Endothelial cell of umbilical vein (primary cell): ENCODE results near the gene MLLT11. TPM values are rescaled to one million over a fixed set of nuclear protein-coding genes. Genes with fewer than 3 reads are reported as not detected.

Experiments used
- BruUV-seq: library from RNA; stranded (reverse); fragments of 400-500 nt; replicated peaks from 2 replicates; lab custom pipeline; 2021; lab: Mats Ljungman, UMichigan
- CTCF ChIA-PET: fragments of 300-600, 350-600 bp; sonication (Branson Sonifier 250); formaldehyde crosslinking; loops from one replicate; lab custom pipeline; 2021; ENCODE audit warnings: antibody characterized with exemption, inconsistent platforms; lab: Charles Lee
- POLR2A ChIA-PET: fragments of 300-600, 350-600 bp; sonication (Branson Sonifier 250); formaldehyde crosslinking; loops from one replicate; lab custom pipeline; 2021; ENCODE audit warnings: antibody characterized with exemption, inconsistent platforms; lab: Charles Lee
- DNase-seq: peaks from one replicate; pipeline ENCODE4 v3.0.0-alpha.2; 2011; ENCODE audit warnings: low read depth, low spot score
- FAIRE-seq: peaks from 2 replicates; lab custom pipeline; 2011; peaks lifted over from hg19 to GRCh38; lab: Jason Lieb, UNC
- H2AFZ ChIP-seq: 2 replicates; pipeline ENCODE4 v1.6.0; 2012; ENCODE audit warnings: low read depth, low read length, control low read depth, inconsistent platforms
- H3K27ac ChIP-seq: 2 replicates; pipeline ENCODE4 v1.5.1; 2011; ENCODE audit warnings: low read depth, mild to moderate bottlenecking, control low read depth, low read length, moderate library complexity; ENCODE audit not compliant: insufficient read depth
- H3K27me3 ChIP-seq, 2 experiments: 2 replicates each; pipeline versions ENCODE4 v1.6.0 to v1.6.1; 2011; ENCODE audit warnings: low read length in 2 of 2, mixed read lengths in 1 of 2; ENCODE audit not compliant: control insufficient read depth in 2 of 2, insufficient read depth in 2 of 2
- H3K36me3 ChIP-seq, 2 experiments: 2 replicates in 1 of 2; 3 replicates in 1 of 2; pipeline ENCODE4 v1.5.1; 2011; ENCODE audit warnings: low read length in 2 of 2, mild to moderate bottlenecking in 1 of 2, moderate library complexity in 1 of 2; ENCODE audit not compliant: control insufficient read depth in 2 of 2, insufficient read depth in 2 of 2; ENCODE audit errors: extremely low read depth in 1 of 2
- H3K4me1 ChIP-seq: 3 replicates; pipeline ENCODE4 v1.5.1; 2011; ENCODE audit warnings: mild to moderate bottlenecking, low read length; ENCODE audit not compliant: control insufficient read depth, insufficient read depth; ENCODE audit errors: extremely low read depth
- H3K4me2 ChIP-seq: 2 replicates; pipeline ENCODE4 v1.6.1; 2011; ENCODE audit warnings: low read length, control low read depth, mixed read lengths; ENCODE audit not compliant: insufficient read depth
- H3K4me3 ChIP-seq, 3 experiments: fragments of 200-600 bp in 1 of 3; sonication (generic), shearing (Covaris generic) in 1 of 3; replicated peaks in 1 of 3; 2 replicates each; pipeline ENCODE4 v1.5.1; 2011 to 2016; ENCODE audit warnings: control low read depth in 3 of 3, low read length in 3 of 3, mild to moderate bottlenecking in 2 of 3, inconsistent platforms in 1 of 3, low read depth in 1 of 3, moderate library complexity in 1 of 3; ENCODE audit not compliant: insufficient read depth in 1 of 3
- H3K79me2 ChIP-seq: 2 replicates; pipeline ENCODE4 v1.6.0; 2012; ENCODE audit warnings: low read length, inconsistent platforms; ENCODE audit not compliant: control insufficient read depth, insufficient read depth
- H3K9ac ChIP-seq: replicated peaks from 2 replicates; pipeline ENCODE3; 2011; ENCODE audit warnings: low read length, control low read depth; ENCODE audit not compliant: insufficient read depth; ENCODE audit errors: extremely low read depth
- H3K9me1 ChIP-seq: replicated peaks from 3 replicates; pipeline ENCODE4 v1.6.0; 2011; ENCODE audit warnings: mild to moderate bottlenecking, low read length; ENCODE audit not compliant: control insufficient read depth, insufficient read depth; ENCODE audit errors: extremely low read depth
- H3K9me3 ChIP-seq: replicated peaks from 2 replicates; pipeline ENCODE4 v1.5.1; 2012; ENCODE audit warnings: low read length, inconsistent platforms; ENCODE audit not compliant: control insufficient read depth, insufficient read depth
- H4K20me1 ChIP-seq: replicated peaks from 2 replicates; pipeline ENCODE3; 2011; ENCODE audit warnings: mild to moderate bottlenecking, low read length; ENCODE audit not compliant: control insufficient read depth, insufficient read depth; ENCODE audit errors: extremely low read depth
- CTCF ChIP-seq, 2 donors: IDR thresholded peaks; 1 replicate in 1 of 2; 2 replicates in 1 of 2; pipeline ENCODE4 v1.5.1; 2011; ENCODE audit warnings: low read length in 2 of 2, mild to moderate bottlenecking in 2 of 2, moderate library complexity in 2 of 2, control low read depth in 1 of 2, inconsistent platforms in 1 of 2, low read depth in 1 of 2; ENCODE audit not compliant: insufficient read depth in 1 of 2; ENCODE audit errors: extremely low read depth in 1 of 2
- EZH2 ChIP-seq: IDR thresholded peaks from 2 replicates; pipeline ENCODE4 v1.6.1; 2012; ENCODE audit warnings: borderline replicate concordance, low read depth, mild to moderate bottlenecking, moderate library complexity, low read length, inconsistent platforms; ENCODE audit not compliant: severe bottlenecking
- FOS ChIP-seq: IDR thresholded peaks from 2 replicates; pipeline ENCODE4 v1.6.1; 2011; ENCODE audit warnings: mild to moderate bottlenecking, low read length, moderate library complexity, borderline replicate concordance; ENCODE audit not compliant: insufficient read depth
- GATA2 ChIP-seq: IDR thresholded peaks from 2 replicates; pipeline ENCODE4 v1.7.0; 2011; ENCODE audit warnings: low read depth, mild to moderate bottlenecking, moderate library complexity, mixed read lengths, low read length; ENCODE audit not compliant: insufficient read length, insufficient read depth
- JUN ChIP-seq: IDR thresholded peaks from 2 replicates; pipeline ENCODE4 v1.6.1; 2011; ENCODE audit warnings: borderline replicate concordance, low read depth; ENCODE audit not compliant: insufficient read length, insufficient read depth
- MAX ChIP-seq: IDR thresholded peaks from 2 replicates; pipeline ENCODE4 v1.6.1; 2011; ENCODE audit not compliant: insufficient read depth, insufficient read length
- MYC ChIP-seq: IDR thresholded peaks from one replicate; pipeline ENCODE4 v1.6.1; 2011; ENCODE audit warnings: mild to moderate bottlenecking, low read depth, low read length
- POLR2A ChIP-seq: IDR thresholded peaks from 2 replicates; pipeline ENCODE4 v1.6.1; 2012; ENCODE audit warnings: low read depth, mild to moderate bottlenecking, control low read depth, low read length
- POLR2AphosphoS5 ChIP-seq: IDR thresholded peaks from 2 replicates; pipeline ENCODE4 v1.6.1; 2012; ENCODE audit warnings: low read depth, mild to moderate bottlenecking, control low read depth, low read length, moderate library complexity; ENCODE audit not compliant: insufficient read depth
- dilution Hi-C: fragments of 300-500 bp; cut with MboI; formaldehyde crosslinking; loops from one replicate; pipeline ENCODE4 v1.15.0; 2019; ENCODE audit warnings: low sequenced_read_pairs; ENCODE audit not compliant: extremely low pct_ligation_motif_present
- intact Hi-C: fragments of 100-400 bp; cut with micrococcal nuclease; formaldehyde crosslinking; loops from one replicate; pipeline ENCODE4 v1.10.0; 2022
- polyA plus RNA-seq, 4 experiments: library from polyadenylated mRNA; depleted of rRNA in 3 of 4; stranded (reverse) in 3 of 4; unstranded in 1 of 4; fragments of >200 nt; gene quantifications; 2 replicates each; pipeline versions ENCODE4 v1.2.1 to v1.2.3, GENCODE V29; 2011 to 2012; ENCODE audit warnings: missing spikeins in 1 of 4
- total RNA-seq: library from RNA; stranded (reverse); gene quantifications from 2 replicates; pipeline ENCODE4 v1.2.3, GENCODE V29; 2021

Gene MLLT11
- total and polyA plus RNA-seq, 2 donors (not counting 3 experiments of a cell fraction or from before 2014, with no cell fraction given): 25.2 to 26.5 TPM

- no peak overlapping the region for H2AFZ ChIP-seq
- no peaks in the 10 kb centered on the region for H3K9me3 ChIP-seq
- no peaks in the 10 kb centered on the region for H3K27me3 ChIP-seq
- ChIA-PET CTCF (interaction anchor here (0.9 to 3.0 kb wide), 5 partner anchors 12 to 135 kb away, joined by 3 to 39 read pairs (median 7); partner anchors contain the start of genes CDC42SE1 and MLLT11), POLR2A (interaction anchor here (0.6 to 1.8 kb wide), 2 partner anchors 12 to 23 kb away, joined by 5 read pairs; partner anchors contain the start of gene MLLT11)
- H3K4me1 ChIP-seq: no peaks in the 10 kb centered on the region
- intact Hi-C loops: no loop called here
- no peaks in the 10 kb centered on the region for H4K20me1 ChIP-seq
- peaks cover 0 to 4% of the 10 kb centered on the region in 2 experiments for H3K36me3 ChIP-seq
- no peak overlapping the region for H3K4me3 ChIP-seq
- no peak for DNase-seq
- FAIRE-seq: no peak
- no peak for TF ChIP-seq CTCF (IDR thresholded peaks at IDR 0.05; ENCODE audit: extremely low read depth in 1 of 2, insufficient read depth in 1 of 2, low read depth in 1 of 2, low read length in 2 of 2)
- TF ChIP-seq POLR2A: no peak
- no peak for TF ChIP-seq EZH2
- no peak for TF ChIP-seq JUN
- no peak for TF ChIP-seq FOS
- no peak for TF ChIP-seq GATA2
- no peak for TF ChIP-seq MYC
- TF ChIP-seq POLR2AphosphoS5: no peak
- TF ChIP-seq MAX: no peak
- no peaks in the 10 kb centered on the region for H3K9me1 ChIP-seq
- no TSS peak for BruUV-seq
- H3K4me2 ChIP-seq: no peak overlapping the region
- dilution Hi-C loops: no loop called here
- no peak overlapping the region for H3K9ac ChIP-seq
- H3K79me2 ChIP-seq: peaks cover 10% of the 10 kb centered on the region
- H3K27ac ChIP-seq: no peak overlapping the region
These were observed 12.0 kb downstream of the MLLT11 start for GRCh38 chr1:151072224-151072623.
